Measurements from ENCODE around the gene FNIP2.

Gene FNIP2

DNA sequence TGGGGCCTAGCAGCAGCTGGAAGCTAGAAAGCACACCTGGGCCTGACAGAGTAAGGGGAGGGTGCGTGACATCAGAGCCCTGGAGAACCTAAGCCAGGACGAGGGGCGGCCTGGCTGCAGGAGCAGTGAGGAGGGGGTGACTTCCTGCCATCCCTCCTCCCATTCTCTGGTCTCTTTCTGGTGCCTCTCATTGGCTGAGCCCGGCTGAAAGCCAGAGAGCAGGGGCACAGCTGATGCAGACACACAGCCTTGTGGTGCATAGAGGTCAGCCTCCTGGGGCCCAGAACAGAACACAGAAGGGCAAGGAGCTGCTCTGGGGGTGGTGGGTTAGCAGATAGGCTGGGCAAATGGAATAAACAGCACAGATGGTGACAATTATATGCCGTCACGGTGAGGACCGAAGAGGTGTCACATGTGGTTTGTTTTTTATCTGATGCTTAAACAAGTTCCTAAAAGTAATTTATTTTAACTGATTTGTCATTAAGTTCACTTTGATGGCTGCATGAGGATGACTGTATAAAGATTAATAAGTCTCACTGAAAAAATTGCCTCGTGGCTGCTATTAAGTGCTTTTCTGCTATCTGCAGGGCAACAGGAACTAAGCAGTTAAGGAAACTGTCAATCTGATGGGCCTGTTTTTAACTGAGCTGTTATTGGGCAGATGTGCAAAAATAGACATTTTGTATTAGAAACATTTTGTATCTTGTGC is 102.0 kb downstream of the FNIP2 start:
- H3K9me3 ChIP-seq (ENCODE audit: control insufficient read depth, insufficient read depth, low read depth, low read length) = no peaks in the 10 kb centered on the region
- H3K4me1 ChIP-seq (ENCODE audit: control insufficient read depth, insufficient read depth, low read length) = peaks cover 8% of the 10 kb centered on the region; the same call in 1 of the 2 replicates
- H3K4me3 ChIP-seq (ENCODE audit: low read depth, low read length) = no peak overlapping the region
- peaks cover 0 to 42% of the 10 kb centered on the region in 2 experiments; a peak in 1 of 3 replicates for H3K36me3 ChIP-seq (ENCODE audit: control insufficient read depth in 2 of 2, insufficient read depth in 1 of 2, low read length in 2 of 2)
- CTCF ChIA-PET = interaction anchor here (0.6 to 1.4 kb wide), 4 partner anchors 14 to 466 kb away, joined by 3 to 4 read pairs (median 3); no protein-coding TSS in a partner anchor
- no peak overlapping the region for H3K27ac ChIP-seq (ENCODE audit: extremely low read depth, low read depth, low read length)
- POLR2A ChIA-PET = no interaction called here
- TF ChIP-seq ZNF140 (tag by site-specific recombination; IDR thresholded peaks at IDR 0.05) = no peak
- TF ChIP-seq ZFHX2 (tag by site-specific recombination; conservative IDR thresholded peaks at IDR 0.05) = no peak
- TF ChIP-seq ZNF24 (tag by site-specific recombination; IDR thresholded peaks at IDR 0.05) = no peak
- TF ChIP-seq SCRT2 (tag by site-specific recombination; IDR thresholded peaks at IDR 0.05) = no peak
- TF ChIP-seq, protein P1, sequence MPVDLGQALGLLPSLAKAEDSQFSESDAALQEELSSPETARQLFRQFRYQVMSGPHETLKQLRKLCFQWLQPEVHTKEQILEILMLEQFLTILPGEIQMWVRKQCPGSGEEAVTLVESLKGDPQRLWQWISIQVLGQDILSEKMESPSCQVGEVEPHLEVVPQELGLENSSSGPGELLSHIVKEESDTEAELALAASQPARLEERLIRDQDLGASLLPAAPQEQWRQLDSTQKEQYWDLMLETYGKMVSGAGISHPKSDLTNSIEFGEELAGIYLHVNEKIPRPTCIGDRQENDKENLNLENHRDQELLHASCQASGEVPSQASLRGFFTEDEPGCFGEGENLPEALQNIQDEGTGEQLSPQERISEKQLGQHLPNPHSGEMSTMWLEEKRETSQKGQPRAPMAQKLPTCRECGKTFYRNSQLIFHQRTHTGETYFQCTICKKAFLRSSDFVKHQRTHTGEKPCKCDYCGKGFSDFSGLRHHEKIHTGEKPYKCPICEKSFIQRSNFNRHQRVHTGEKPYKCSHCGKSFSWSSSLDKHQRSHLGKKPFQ (tag by site-specific recombination; IDR thresholded peaks at IDR 0.05) = no peak
- no peak for TF ChIP-seq ZNF146 (tag by site-specific recombination; IDR thresholded peaks at IDR 0.05)

DNA sequence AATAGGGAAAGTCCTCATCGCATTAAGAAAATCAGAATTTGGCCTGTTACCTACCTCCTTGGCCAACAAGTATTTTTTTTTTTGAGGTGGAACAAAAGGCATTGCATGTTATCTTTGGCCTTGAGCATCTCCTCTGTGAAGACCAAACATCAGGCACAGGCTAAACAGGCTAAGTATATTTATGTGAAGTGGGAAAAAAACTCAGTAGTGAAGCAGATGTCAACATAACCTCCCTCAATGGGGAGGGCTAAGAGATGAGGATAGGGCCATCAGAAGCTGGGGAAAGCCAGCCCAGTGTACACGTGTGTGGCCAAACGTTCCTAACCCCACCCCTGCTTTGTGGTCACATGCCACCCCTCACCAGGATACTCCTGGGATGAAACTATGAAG is 102.5 kb downstream of the FNIP2 start:
- ChIA-PET POLR2A (no interaction called here), CTCF (interaction anchor here (0.6 to 1.4 kb wide), 4 partner anchors 14 to 465 kb away, joined by 3 to 4 read pairs (median 3); no protein-coding TSS in a partner anchor)
- no peaks in the 10 kb centered on the region for H3K9me3 ChIP-seq (ENCODE audit: control insufficient read depth, insufficient read depth, low read depth, low read length)
- no peak overlapping the region for H3K4me3 ChIP-seq (ENCODE audit: low read depth, low read length)
- H3K27ac ChIP-seq (ENCODE audit: extremely low read depth, low read depth, low read length) = no peak overlapping the region
- no peak for TF ChIP-seq ZBTB48 (tag by site-specific recombination; IDR thresholded peaks at IDR 0.05)
- TF ChIP-seq GLI2 (tag by site-specific recombination; IDR thresholded peaks at IDR 0.05; ENCODE audit: borderline replicate concordance, low read depth) = no peak
- no peak for TF ChIP-seq ZNF239 (tag by site-specific recombination; IDR thresholded peaks at IDR 0.05)
- TF ChIP-seq, protein P2, sequence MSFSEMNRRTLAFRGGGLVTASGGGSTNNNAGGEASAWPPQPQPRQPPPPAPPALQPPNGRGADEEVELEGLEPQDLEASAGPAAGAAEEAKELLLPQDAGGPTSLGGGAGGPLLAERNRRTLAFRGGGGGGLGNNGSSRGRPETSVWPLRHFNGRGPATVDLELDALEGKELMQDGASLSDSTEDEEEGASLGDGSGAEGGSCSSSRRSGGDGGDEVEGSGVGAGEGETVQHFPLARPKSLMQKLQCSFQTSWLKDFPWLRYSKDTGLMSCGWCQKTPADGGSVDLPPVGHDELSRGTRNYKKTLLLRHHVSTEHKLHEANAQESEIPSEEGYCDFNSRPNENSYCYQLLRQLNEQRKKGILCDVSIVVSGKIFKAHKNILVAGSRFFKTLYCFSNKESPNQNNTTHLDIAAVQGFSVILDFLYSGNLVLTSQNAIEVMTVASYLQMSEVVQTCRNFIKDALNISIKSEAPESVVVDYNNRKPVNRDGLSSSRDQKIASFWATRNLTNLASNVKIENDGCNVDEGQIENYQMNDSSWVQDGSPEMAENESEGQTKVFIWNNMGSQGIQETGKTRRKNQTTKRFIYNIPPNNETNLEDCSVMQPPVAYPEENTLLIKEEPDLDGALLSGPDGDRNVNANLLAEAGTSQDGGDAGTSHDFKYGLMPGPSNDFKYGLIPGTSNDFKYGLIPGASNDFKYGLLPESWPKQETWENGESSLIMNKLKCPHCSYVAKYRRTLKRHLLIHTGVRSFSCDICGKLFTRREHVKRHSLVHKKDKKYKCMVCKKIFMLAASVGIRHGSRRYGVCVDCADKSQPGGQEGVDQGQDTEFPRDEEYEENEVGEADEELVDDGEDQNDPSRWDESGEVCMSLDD (tag by site-specific recombination; IDR thresholded peaks at IDR 0.05) = no peak
- no peak for TF ChIP-seq GFI1B (tag by site-specific recombination; IDR thresholded peaks at IDR 0.05)
- no peak for TF ChIP-seq OSR2 (tag by site-specific recombination; IDR thresholded peaks at IDR 0.05)
- TF ChIP-seq ZNF707 (tag by site-specific recombination; IDR thresholded peaks at IDR 0.05) = no peak
- no peak for TF ChIP-seq ZNF146 (tag by site-specific recombination; IDR thresholded peaks at IDR 0.05)
- TF ChIP-seq ZBTB21 (tag by site-specific recombination; IDR thresholded peaks at IDR 0.05) = no peak
- TF ChIP-seq ZFP3 (tag by site-specific recombination; IDR thresholded peaks at IDR 0.05; ENCODE audit: low read depth) = no peak
- TF ChIP-seq, protein P3, sequence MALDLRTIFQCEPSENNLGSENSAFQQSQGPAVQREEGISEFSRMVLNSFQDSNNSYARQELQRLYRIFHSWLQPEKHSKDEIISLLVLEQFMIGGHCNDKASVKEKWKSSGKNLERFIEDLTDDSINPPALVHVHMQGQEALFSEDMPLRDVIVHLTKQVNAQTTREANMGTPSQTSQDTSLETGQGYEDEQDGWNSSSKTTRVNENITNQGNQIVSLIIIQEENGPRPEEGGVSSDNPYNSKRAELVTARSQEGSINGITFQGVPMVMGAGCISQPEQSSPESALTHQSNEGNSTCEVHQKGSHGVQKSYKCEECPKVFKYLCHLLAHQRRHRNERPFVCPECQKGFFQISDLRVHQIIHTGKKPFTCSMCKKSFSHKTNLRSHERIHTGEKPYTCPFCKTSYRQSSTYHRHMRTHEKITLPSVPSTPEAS (tag by site-specific recombination; IDR thresholded peaks at IDR 0.05) = no peak
- TF ChIP-seq ZNF623 (tag by site-specific recombination; IDR thresholded peaks at IDR 0.05) = no peak
- H3K4me1 ChIP-seq (ENCODE audit: control insufficient read depth, insufficient read depth, low read length) = peaks cover 8% of the 10 kb centered on the region; the same call in 1 of the 2 replicates
- peaks cover 0 to 42% of the 10 kb centered on the region in 2 experiments; a peak in 1 of 3 replicates for H3K36me3 ChIP-seq (ENCODE audit: control insufficient read depth in 2 of 2, insufficient read depth in 1 of 2, low read length in 2 of 2)
